ENCODE data around the gene CDH24. TPM values are rescaled to one million over a fixed set of nuclear protein-coding genes. Genes with fewer than 3 reads are reported as not detected.

The CDH24 gene
- total and polyA plus RNA-seq, 2 donors (not counting 3 experiments of a cell fraction or from before 2014, with no cell fraction given): 21.7 to 52.9 TPM

DNA sequence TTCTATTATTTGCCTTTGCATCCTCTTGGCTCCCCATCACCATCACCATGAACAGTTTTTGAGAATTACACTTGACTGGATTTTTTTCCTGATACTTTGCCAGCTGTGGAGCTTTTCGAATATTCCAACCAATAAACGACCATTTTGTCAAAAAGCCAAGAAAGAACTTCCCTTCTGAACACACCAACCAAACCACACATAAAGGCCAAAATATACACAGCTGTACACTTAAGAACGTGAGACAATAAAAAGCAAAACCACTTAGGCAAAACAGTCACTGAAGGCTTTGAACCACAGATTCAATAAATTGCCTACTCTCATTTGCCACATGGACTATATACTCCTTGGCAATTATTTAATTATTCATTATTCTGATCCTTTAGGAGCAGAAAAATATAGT lies 48.5 kb downstream of the CDH24 start:
- intact Hi-C loops (cut with micrococcal nuclease): no loop called here
- Histone ChIP-seq H3K4me1 (ENCODE audit: control insufficient read depth, extremely low read depth, insufficient read depth, low read length) (peaks cover 29% of the 10 kb centered on the region), H3K9ac (replicated peaks; ENCODE audit: extremely low read depth, insufficient read depth, low read length) (no peak overlapping the region), H3K79me2 (ENCODE audit: control insufficient read depth, insufficient read depth, low read length) (no peaks in the 10 kb centered on the region), H3K27me3 (ENCODE audit: control insufficient read depth in 2 of 2, insufficient read depth in 2 of 2, low read length in 2 of 2) (no peaks in the 10 kb centered on the region), H3K27ac (ENCODE audit: insufficient read depth, low read depth, low read length) (no peak overlapping the region), H3K36me3 (ENCODE audit: control insufficient read depth in 2 of 2, extremely low read depth in 1 of 2, insufficient read depth in 2 of 2, low read length in 2 of 2) (no peaks in the 10 kb centered on the region), H3K9me1 (replicated peaks; ENCODE audit: control insufficient read depth, extremely low read depth, insufficient read depth, low read length) (no peaks in the 10 kb centered on the region), H2AFZ (ENCODE audit: low read depth, low read length) (peak overlapping the region; percentile 11), H4K20me1 (replicated peaks; ENCODE audit: control insufficient read depth, extremely low read depth, insufficient read depth, low read length) (no peaks in the 10 kb centered on the region), H3K4me2 (ENCODE audit: insufficient read depth, low read length) (peak overlapping the region; percentile 79), H3K9me3 (replicated peaks; ENCODE audit: control insufficient read depth, insufficient read depth, low read length) (no peaks in the 10 kb centered on the region), H3K4me3 (replicated peaks in 1 of 3; ENCODE audit: insufficient read depth in 1 of 3, low read depth in 1 of 3, low read length in 3 of 3) (no peak overlapping the region)
- ChIA-PET CTCF (interaction anchor here (1.2 to 4.1 kb wide), 4 partner anchors 13 to 60 kb away, joined by 4 to 69 read pairs (median 14); partner anchors contain the start of gene CDH24), POLR2A (no interaction called here)
- DNase-seq (ENCODE audit: low read depth, low spot score) (no peak), FAIRE-seq (no peak)
- TF ChIP-seq MYC (IDR thresholded peaks at IDR 0.05; ENCODE audit: low read depth, low read length) (no peak), GATA2 (IDR thresholded peaks at IDR 0.05; ENCODE audit: insufficient read depth, insufficient read length, low read depth, low read length) (no peak), JUN (IDR thresholded peaks at IDR 0.05; ENCODE audit: borderline replicate concordance, insufficient read depth, insufficient read length, low read depth) (no peak), FOS (IDR thresholded peaks at IDR 0.05; ENCODE audit: borderline replicate concordance, insufficient read depth, low read length) (no peak), POLR2A (IDR thresholded peaks at IDR 0.05; ENCODE audit: low read depth, low read length) (no peak), POLR2AphosphoS5 (IDR thresholded peaks at IDR 0.05; ENCODE audit: insufficient read depth, low read depth, low read length) (no peak), EZH2 (IDR thresholded peaks at IDR 0.05; ENCODE audit: borderline replicate concordance, low read depth, low read length, severe bottlenecking) (no peak)
- TF ChIP-seq, protein P1, sequence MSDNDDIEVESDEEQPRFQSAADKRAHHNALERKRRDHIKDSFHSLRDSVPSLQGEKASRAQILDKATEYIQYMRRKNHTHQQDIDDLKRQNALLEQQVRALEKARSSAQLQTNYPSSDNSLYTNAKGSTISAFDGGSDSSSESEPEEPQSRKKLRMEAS (IDR thresholded peaks at IDR 0.05; ENCODE audit: insufficient read depth, insufficient read length): no peak
- TF ChIP-seq, protein P2, sequence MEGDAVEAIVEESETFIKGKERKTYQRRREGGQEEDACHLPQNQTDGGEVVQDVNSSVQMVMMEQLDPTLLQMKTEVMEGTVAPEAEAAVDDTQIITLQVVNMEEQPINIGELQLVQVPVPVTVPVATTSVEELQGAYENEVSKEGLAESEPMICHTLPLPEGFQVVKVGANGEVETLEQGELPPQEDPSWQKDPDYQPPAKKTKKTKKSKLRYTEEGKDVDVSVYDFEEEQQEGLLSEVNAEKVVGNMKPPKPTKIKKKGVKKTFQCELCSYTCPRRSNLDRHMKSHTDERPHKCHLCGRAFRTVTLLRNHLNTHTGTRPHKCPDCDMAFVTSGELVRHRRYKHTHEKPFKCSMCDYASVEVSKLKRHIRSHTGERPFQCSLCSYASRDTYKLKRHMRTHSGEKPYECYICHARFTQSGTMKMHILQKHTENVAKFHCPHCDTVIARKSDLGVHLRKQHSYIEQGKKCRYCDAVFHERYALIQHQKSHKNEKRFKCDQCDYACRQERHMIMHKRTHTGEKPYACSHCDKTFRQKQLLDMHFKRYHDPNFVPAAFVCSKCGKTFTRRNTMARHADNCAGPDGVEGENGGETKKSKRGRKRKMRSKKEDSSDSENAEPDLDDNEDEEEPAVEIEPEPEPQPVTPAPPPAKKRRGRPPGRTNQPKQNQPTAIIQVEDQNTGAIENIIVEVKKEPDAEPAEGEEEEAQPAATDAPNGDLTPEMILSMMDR (IDR thresholded peaks at IDR 0.05; ENCODE audit: extremely low read depth in 1 of 2, insufficient read depth in 1 of 2, low read depth in 1 of 2, low read length in 2 of 2): no peak
- no TSS peak for BruUV-seq (replicated peaks)
- dilution Hi-C loops (cut with MboI; ENCODE audit: extremely low pct_ligation_motif_present, low sequenced_read_pairs): no loop called here
